Parathyroid adenoma (tissue), 2 donors: ENCODE measurements around the gene KLHL40.

ENCODE experiments used
- H2AFZ ChIP-seq: fragments of 300-600 bp; sonication (generic); one replicate; pipeline ENCODE4 v1.7.0; 2017; ENCODE audit warnings: antibody characterized with exemption, mild to moderate bottlenecking
- H3K27ac ChIP-seq: fragments of 300-600 bp; sonication (generic); one replicate; pipeline ENCODE4 v1.7.0; 2017
- H3K27me3 ChIP-seq: fragments of 300-600 bp; sonication (generic); one replicate; pipeline ENCODE4 v1.7.0; 2017; ENCODE audit warnings: low read length; ENCODE audit not compliant: control insufficient read depth, insufficient read depth
- H3K36me3 ChIP-seq: fragments of 300-600 bp; sonication (generic); one replicate; pipeline ENCODE4 v1.7.0; 2017; ENCODE audit warnings: low read length; ENCODE audit not compliant: control insufficient read depth, insufficient read depth
- H3K4me1 ChIP-seq: fragments of 300-600 bp; sonication (generic); one replicate; pipeline ENCODE4 v1.7.0; 2017; ENCODE audit warnings: control low read depth
- H3K4me2 ChIP-seq: fragments of 300-600 bp; sonication (generic); one replicate; pipeline ENCODE4 v1.7.0; 2017; ENCODE audit warnings: low read length
- H3K4me3 ChIP-seq: fragments of 300-600 bp; sonication (generic); one replicate; pipeline ENCODE4 v1.7.0; 2017; ENCODE audit warnings: low read depth, low read length
- H3K79me2 ChIP-seq: fragments of 300-600 bp; sonication (generic); one replicate; pipeline ENCODE4 v1.7.0; 2017; ENCODE audit warnings: control low read depth
- H3K9ac ChIP-seq: fragments of 300-600 bp; sonication (generic); one replicate; pipeline ENCODE4 v1.7.0; 2017; ENCODE audit warnings: mild to moderate bottlenecking
- H3K9me3 ChIP-seq: fragments of 300-600 bp; sonication (generic); one replicate; pipeline ENCODE4 v1.7.0; 2017; ENCODE audit warnings: low read length; ENCODE audit not compliant: control insufficient read depth
- TF ChIP-seq, protein P1 (sequence below): fragments of 300-600 bp; sonication (generic); IDR thresholded peaks from one replicate; pipeline ENCODE4 v1.7.0; 2017; ENCODE audit warnings: antibody characterized with exemption, mild to moderate bottlenecking
- donor health status: primary hyperparathyroidism.

Gene KLHL40

GRCh38 chr3:42686832-42687650 lies 1.7 kb downstream of the KLHL40 start:
- TF ChIP-seq, protein P1, sequence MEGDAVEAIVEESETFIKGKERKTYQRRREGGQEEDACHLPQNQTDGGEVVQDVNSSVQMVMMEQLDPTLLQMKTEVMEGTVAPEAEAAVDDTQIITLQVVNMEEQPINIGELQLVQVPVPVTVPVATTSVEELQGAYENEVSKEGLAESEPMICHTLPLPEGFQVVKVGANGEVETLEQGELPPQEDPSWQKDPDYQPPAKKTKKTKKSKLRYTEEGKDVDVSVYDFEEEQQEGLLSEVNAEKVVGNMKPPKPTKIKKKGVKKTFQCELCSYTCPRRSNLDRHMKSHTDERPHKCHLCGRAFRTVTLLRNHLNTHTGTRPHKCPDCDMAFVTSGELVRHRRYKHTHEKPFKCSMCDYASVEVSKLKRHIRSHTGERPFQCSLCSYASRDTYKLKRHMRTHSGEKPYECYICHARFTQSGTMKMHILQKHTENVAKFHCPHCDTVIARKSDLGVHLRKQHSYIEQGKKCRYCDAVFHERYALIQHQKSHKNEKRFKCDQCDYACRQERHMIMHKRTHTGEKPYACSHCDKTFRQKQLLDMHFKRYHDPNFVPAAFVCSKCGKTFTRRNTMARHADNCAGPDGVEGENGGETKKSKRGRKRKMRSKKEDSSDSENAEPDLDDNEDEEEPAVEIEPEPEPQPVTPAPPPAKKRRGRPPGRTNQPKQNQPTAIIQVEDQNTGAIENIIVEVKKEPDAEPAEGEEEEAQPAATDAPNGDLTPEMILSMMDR = no peak
- Histone ChIP-seq H3K9me3 (no peaks in the 10 kb centered on the region), H3K27ac (no peak overlapping the region), H3K9ac (no peak overlapping the region), H3K4me3 (no peak overlapping the region), H3K27me3 (no peaks in the 10 kb centered on the region), H2AFZ (no peak overlapping the region), H3K79me2 (no peaks in the 10 kb centered on the region), H3K4me2 (no peak overlapping the region), H3K36me3 (no peaks in the 10 kb centered on the region), H3K4me1 (peaks cover 4% of the 10 kb centered on the region)

DNA sequence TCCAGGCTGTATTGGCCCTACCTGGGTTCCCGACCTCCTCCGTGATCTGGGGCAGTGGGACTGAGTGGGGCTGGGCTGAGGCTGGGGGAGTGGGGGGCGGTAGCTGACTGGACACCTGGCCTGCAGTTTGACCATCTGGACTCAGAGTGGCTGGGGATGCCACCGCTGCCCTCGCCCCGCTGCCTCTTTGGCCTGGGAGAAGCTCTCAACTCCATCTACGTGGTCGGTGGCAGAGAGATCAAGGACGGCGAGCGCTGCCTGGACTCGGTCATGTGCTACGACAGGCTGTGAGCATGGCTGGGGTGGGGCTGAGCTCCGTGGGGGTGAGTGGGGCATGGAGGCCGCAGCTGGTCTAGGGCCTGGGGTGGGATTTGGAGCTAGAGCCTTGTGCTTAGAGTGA lies 2.7 kb downstream of the KLHL40 start:
- Histone ChIP-seq H3K9me3 (no peaks in the 10 kb centered on the region), H3K79me2 (no peaks in the 10 kb centered on the region), H3K4me3 (no peak overlapping the region), H2AFZ (no peak overlapping the region), H3K4me1 (peaks cover 4% of the 10 kb centered on the region), H3K9ac (no peak overlapping the region), H3K4me2 (no peak overlapping the region), H3K27ac (no peak overlapping the region), H3K36me3 (no peaks in the 10 kb centered on the region), H3K27me3 (no peaks in the 10 kb centered on the region)
- TF ChIP-seq, protein P1 = no peak

DNA sequence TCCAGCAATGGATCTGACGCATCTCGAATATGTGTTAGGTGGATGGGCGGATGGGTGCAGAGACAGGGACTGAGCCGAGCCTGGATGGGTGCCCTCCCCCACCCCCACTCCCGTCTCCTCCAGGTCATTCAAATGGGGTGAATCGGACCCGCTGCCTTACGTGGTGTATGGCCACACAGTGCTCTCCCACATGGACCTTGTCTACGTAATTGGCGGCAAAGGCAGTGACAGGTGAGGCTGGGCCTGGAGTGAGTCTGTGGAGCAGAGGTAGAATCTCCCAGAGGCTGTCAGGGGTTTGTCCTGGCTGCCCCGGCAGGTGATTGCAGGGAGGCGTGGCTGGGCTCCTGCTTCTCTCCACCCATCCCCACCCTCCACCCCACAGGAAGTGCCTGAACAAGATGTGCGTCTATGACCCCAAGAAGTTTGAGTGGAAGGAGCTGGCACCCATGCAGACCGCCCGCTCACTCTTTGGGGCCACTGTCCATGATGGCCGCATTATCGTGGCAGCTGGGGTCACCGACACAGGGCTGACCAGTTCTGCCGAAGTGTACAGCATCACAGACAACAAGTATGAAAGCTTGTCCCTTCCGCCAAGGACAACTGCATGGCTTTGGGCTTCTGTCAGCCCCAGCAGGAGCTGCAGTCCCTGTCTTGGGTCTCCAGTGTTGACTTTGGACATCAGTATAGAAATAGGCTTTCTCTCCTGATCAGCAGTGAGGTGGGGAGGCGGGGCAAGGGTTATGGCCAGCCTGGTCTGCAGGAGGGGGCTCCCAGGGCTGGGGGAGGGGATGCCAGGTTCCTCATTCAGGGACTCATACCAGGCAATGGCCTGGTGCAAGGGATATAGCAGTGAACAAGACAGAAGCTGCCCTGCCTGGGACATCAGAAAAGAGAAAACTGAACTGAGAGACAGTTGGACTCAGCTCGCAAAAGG lies 3.4 kb downstream of the KLHL40 start:
- Histone ChIP-seq H3K9me3 (no peaks in the 10 kb centered on the region), H3K4me3 (no peak overlapping the region), H3K4me2 (no peak overlapping the region), H3K27me3 (no peaks in the 10 kb centered on the region), H2AFZ (no peak overlapping the region), H3K36me3 (no peaks in the 10 kb centered on the region), H3K27ac (no peak overlapping the region), H3K79me2 (no peaks in the 10 kb centered on the region), H3K9ac (no peak overlapping the region), H3K4me1 (peaks cover 4% of the 10 kb centered on the region)
- TF ChIP-seq, protein P1 = no peak

DNA sequence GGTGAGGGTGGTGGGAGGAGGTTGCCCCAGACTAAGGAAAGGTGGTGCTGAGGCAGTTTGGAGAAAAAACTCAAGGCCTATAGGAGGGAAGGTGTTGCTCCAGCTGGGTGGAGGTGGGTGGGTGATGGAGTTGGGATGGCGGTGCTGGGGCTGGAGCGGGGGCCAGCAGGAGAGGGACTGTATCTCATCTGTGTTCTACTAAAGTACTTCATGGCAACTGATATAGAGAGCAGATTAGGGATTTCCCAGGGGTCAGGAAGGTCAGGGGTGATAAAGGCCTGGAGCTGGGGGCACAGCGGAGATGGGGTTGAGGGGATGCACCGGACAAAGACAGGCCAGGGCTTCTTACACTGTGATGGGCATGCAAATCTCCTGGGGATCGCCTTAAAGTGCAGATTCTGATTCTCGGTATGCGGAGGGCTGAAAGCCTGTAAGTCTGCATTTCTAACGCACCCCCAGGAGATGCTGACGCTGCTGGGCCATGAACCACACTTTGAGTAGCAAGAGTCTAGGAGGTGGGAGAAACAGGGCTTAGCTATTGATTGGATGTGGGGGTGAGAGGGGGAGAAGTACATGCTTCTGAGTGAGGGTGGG lies 4.2 kb downstream of the KLHL40 start:
- no peak overlapping the region for H2AFZ ChIP-seq
- no peaks in the 10 kb centered on the region for H3K36me3 ChIP-seq
- H3K79me2 ChIP-seq = no peaks in the 10 kb centered on the region
- no peak overlapping the region for H3K27ac ChIP-seq
- no peaks in the 10 kb centered on the region for H3K9me3 ChIP-seq
- no peak overlapping the region for H3K9ac ChIP-seq
- TF ChIP-seq, protein P1 = no peak
- H3K4me1 ChIP-seq = peaks cover 5% of the 10 kb centered on the region
- H3K4me2 ChIP-seq = no peak overlapping the region
- no peak overlapping the region for H3K4me3 ChIP-seq
- no peaks in the 10 kb centered on the region for H3K27me3 ChIP-seq
